Stimulated activated CD8-positive, alpha-beta memory T cell treated with anti-CD3 and anti-CD28 coated beads, Interleukin-15, amount 100 ng/mL, for 4 hours (primary cell): Measurements from ENCODE around the gene TMED8.
"Not testable (repeated sequence)": the region's sequence is repeated elsewhere in the genome, so short reads cannot be mapped to it uniquely, and the experiment has no call there.

ENCODE experiments used
- DNase-seq, 2 donors: peaks; one replicate each; pipeline ENCODE4 v3.0.0-alpha.2; 2020; ENCODE audit warnings: low read depth in 2 of 2

The TMED8 gene

DNA sequence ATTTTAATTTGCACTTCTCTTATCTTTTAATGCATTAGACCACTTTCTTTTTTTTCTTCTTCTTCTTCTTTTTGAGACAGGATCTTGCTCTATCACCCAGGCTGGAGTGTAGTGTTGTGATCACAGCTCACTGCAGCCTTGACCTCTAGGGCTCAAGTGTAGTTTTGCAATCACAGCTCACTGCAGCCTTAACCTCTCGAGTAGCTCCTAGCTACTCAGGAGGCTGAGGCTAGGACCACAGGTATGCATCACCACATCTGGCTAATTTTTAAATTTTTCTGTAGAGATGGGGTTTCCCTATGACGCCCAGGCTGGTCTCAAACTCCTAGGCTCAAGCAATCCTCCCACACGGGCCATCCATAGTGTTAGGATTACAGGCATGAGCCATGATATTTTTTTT lies 12.7 kb downstream of the TMED8 start:
- no peak for DNase-seq

DNA sequence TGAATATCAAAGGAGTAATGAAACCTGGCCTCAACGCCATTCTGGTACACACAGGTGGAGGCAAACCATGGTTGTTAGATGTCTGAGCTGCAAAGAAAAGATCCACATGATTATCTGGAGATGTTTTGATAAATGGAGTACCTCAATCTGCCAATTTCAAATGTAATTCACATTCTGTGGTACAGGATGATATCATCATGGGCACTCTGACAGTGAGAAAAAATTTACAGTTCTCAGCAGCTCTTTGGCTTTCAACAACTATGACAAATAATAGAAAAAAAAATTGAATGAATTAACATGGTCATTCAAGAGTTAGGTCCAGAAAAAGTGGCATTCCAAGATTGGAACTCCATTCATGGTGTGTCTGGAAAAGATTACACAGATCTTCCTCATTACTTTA lies 17.3 kb downstream of the TMED8 start:
- DNase-seq: no peak

DNA sequence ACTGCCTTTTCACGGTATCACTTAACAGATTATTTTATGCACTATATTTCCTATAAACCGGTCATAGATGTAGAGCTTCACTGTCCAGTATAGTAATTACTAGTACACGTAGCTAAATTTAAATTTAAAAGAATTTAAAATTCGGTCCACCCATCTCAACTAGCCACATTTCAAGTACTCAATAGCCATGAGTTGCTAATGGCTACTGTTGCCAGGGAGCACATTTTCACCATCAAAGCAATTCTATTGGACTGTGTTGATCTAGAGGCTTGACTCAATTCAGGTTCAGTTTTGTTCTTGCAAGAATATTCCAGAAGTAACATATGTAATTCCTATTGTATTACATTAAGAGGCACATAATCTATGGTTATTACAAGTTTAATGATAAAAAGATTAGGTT lies 20.0 kb downstream of the TMED8 start:
- no peak for DNase-seq

DNA sequence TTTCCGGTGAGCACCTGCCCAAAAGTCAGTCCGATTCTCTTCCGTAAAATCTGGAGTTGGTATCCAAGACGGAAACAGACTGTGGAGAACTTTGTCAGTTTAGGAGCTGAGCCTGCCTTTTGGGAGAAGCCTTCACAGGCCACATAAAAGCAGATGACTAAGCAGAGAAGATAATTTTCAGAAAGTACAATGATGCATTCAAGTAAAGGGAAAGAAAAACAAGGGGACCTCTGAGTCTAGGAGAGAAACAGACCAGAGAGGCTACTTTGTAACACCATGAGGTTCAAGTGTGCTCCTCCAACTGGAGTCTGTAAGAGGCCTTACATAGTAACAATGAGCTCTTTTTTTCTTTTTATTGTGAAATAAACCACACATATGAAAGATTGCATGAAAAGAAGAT lies 21.1 kb downstream of the TMED8 start:
- no peak for DNase-seq

DNA sequence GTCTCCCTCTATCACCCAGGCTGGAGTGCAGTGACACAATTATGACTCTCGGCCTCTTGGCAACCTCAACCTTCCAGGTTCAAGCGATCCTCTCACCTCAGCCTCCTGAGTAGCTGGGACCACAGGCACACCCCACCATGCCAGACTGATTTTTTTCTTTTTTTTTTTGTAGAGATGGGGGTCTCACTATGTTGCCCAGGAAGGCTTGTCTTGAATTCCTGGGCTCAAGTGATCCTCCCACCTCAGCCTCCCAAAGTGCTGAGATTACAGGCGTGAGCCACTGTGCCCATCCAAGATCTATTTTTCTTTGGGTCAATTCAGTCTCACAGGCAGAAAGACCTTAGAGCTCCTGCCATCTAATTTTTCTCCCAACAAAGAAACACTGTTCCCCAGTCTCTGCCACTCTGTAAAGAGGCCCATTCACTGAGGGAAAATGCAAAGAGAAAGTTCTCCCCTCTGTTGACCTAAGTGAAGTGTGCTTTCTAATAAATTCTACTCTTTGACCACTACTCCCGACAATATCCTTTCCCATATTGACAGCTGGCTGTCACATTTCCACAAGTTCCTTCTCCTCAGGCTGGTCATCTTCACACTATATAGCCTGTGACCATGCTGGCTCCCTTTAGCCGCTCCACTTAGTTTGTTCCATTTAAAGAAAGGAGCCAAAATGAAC lies 23.3 kb downstream of the TMED8 start:
- DNase-seq: no peak

DNA sequence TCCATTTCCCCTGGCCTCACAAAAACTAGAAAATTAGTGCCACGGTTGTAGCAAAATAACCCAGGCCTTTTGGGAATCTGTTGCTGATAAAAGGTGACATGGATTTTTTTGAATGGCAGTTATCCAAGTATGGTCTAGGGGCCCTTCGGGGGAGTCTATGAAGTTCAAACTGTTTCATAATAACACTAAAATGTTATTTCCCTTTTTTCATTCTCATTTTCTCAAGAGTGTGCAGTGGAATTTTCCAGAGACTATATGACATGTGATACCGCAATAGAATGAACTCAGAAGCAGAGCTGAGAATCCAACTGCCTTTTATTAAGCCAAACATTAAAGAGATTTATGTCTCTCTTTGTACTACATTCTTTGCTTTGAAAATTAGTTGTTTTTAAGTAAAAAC lies 29.1 kb downstream of the TMED8 start:
- no peak for DNase-seq

DNA sequence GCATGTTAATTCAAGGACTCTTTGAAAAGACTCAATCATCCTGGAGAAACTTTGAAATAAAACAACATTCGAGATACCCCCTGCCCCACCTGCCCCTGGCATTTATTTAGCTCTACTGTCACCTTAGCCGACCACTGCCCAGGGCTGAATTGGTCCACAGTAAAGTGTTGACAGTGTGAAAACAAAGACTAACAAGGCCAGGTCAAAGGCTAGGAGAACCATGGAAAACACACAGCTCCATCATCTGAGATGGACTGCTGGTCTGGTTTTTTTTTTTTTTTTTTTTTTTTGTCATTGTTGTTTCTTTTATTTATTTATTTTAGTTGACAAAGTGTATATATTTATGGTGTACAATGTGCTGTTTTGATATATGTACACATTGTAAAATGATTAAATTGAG lies 30.4 kb downstream of the TMED8 start:
- no peak for DNase-seq

DNA sequence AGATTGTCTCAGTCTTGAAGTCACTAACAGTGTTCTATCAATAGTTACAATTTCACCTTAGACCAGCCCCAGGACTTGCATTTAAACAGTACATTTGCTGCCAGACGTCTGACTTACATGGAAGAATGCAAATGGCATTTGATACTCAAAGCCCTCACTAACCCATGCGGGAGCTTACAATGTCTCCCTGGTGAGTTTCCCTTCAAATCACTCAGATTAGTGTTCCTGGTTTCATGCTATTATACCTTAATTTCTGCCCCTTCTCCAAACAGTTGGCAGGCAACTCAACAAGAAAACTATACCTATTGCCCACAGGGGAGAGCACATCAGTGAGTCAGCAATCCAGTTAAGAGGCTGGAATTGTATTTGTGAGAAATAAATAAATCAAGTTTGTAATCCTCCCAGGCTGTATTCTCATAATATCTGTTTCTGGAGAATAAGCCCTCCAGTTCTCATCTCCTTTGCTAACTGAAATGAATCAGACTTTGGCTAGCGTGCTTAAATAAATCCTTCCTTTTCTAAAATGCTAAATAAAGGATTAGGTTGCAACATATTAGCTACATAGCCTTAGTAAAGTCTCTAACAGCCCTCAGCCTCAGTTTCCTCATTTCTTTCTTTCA lies 32.4 kb downstream of the TMED8 start:
- DNase-seq: no peak

DNA sequence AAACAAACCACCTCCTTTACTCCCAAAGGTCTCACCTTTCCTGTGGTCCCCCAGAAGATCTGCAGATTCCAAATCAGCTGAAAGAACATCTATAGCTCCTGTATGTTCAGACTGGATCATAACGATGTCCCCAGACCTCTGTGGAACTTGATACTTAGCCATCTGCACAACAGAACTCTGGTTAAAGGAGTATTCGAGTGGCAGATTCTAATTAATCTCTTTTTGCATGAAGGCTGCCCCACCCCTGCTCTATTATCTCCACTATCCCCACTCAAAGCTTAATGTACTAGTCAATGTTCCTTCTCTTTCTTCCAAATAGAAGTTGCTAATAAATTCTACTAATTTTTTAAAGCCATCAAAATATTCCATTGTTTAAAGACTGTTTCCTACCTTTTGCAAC lies 33.2 kb downstream of the TMED8 start:
- no peak for DNase-seq

DNA sequence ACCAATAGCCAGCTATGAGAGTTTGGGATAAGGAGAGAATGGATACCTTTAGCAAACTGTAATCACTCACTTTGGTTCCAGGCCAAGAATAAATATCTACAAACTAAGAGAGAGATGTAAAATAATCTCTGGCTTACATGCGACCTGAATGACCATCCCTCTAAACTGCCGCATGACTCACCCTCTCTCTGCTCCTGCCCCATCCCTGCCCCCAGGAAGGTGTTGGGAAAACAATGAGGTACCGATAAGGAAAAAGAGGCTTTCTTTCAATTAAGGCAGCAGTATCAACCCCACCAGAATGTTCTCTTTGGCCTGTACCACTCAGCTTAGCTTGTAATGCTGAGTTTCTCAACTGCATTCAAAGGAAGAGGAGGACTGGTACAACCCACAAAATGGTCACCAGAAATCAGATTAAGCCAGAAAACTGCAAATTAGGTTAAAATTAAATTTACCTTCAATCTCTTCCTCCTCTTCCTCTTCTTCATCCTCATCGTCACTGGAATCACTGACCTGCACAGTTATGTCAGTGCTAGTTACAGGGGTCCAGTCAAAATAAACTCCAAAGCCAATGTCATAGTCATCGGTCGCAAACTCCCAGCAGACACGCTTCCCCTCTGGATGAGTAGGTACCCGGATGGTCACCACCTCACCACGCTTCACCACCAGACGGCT lies 34.0 kb downstream of the TMED8 start:
- DNase-seq: no peak

DNA sequence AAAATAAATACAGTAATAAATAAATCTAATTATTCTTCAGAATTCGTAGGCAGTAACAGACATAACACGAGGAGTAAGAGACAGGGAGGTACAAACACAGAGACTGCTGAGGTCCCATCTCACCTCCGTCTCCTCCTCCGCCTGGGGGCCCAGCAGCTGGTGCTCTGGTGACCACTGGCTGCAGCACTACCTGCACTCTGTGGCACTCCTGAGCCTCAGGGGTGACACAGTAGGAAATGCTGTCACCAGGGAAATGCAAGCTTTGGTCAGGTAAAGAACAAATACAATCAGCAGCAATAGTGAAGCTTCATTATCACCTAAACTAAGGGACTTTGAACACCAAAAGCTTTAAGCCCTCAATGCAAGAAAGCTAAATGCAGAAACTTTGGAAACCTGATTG lies 36.5 kb downstream of the TMED8 start:
- no peak for DNase-seq

DNA sequence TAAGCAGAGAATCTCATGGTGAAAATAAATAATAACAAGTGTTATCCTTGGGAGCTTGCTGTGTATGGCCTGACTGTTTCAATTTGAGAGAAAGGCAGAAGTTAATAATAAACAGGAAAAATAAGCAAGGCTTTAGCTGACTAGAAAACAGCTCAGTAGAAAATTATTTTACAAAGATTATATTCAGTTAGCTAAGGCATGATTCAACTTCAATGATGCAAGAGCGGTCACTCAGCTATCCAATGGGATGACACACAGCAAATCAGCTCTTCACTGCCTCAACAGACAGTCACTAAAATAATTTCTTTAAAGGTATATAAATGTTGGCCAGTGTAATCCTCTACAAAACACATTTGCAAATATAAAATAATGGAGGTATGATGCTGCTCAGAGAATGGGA lies 37.5 kb downstream of the TMED8 start:
- DNase-seq: no peak

DNA sequence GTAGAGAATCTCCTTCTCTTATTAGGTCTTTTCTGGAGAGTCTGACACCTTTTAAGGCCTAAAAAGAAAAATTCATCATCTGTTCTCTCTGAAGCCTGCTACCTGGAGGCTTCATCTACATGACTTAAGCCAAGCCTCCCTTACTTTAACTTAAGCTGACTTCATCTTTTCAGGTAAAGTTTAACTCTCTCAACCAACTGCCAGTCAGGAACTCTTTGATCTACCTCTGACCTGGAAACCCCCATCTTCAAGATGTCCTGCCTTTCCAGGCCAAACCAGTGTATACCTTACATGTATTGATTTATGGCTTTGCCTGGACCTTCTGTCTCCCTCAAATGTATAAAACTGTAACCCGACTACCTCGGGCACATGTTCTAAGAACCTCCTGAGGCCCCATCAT lies 38.6 kb downstream of the TMED8 start:
- DNase-seq: no peak

DNA sequence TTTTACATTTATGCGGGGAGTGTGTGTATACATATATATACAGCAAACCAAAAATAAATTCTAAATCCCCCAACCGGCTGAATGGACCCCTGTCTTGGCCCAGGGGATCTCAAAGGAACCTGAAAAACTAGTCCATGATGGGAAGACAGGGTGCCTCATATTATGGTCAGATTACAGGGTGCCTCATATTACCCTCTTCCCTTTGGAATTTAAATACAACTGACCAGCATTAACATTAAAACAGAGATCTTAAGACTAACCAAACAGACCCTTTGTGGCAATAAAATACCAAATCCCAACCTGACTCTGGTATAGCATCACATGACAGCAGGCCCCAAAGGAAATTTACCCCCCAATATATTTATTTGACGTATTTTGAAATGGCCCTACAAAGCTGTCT lies 39.0 kb downstream of the TMED8 start:
- no peak for DNase-seq

DNA sequence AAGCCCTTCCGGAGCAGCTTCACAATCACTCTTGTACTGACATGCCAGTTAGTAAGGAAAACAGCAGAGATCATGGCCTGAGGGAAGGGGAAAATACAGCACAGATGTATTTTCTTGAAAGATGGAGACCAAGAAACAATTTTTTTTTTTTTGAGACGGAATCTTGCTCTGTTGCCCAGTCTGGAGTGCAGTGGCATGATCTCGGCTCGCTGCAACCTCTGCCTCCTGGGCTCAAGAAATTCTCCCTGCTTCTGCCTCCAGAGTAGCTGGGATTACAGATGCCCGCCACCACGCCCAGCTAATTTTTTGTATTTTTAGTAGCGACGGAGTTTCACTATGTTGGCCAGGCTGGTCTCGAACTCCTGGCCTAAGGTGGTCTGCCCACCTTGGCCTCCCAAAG lies 39.6 kb downstream of the TMED8 start:
- DNase-seq: not testable (repeated sequence)

DNA sequence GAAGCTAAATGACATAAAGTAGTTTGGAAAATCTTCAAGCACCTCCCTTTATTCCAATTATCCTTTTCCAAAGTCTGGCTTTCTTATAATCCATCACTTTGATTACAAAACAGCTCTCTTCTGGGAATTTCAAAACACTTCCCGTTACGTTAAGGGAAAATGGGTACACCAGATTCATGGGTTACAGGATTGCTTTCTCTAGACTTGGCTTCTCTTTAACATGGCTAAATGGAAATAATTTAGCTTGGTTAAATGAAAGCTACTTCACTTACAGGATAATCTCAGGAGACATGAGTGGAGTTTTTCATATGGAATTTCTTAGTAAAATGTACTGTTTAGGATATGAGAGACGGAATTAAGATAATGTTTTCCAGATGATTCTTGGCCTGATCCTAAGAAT lies 41.3 kb downstream of the TMED8 start:
- no peak for DNase-seq

DNA sequence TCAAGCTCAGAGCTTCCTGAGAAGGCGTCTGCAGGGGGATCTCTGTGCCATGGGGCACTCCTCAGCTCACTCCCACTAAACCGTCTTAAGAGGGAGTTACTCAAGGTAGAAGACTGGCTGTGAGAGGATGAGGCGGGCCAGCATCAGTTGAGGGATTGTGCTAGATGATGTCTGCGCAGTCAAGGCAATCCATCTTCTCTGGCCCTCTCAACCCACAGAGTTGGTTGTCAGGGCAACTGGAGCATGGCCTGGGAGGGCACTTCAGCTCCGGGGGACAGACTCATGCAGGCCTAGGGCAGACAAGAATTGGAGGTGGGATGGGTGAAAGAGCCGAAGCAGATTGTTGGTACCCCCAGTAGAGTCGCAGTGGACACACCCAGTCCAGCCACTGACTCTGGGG lies 47.0 kb downstream of the TMED8 start:
- no peak for DNase-seq

DNA sequence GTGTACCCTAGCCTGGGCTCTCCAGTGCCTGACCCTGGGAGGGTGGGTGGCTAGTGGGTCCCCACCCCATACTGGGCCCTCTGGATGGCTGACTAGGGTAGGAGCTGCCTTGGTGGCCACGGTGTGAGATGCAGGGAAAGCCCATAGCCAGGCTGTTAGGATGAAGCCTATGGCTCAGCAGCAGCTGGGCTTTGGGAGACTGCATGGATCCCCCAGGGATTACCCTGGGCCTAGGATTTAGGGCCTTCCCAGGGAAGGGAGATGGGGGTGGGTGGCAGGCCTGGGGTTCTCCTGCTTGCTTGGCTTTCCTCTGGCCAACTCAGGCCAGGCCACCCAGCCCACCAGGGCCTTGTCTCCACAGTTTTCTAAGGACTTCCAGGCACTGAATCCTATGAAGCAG lies 49.8 kb downstream of the TMED8 start:
- DNase-seq: no peak

DNA sequence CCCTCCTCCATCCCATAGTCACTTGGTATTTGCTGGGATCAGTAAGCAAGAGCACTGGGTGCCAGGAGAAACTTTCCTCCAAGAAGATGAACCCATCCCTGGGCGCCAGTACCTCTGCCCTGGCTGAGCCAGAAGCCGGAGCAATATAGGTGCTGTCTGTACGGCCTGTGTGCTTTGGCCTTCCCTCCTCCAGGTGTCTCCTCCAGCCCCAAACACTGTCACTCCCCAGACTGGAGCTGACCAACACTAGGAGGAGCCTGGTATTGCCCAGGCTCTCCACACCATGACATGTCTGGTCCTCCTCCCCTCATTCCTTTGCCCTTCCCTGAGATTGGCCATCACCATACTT lies 51.2 kb downstream of the TMED8 start:
- DNase-seq: no peak

DNA sequence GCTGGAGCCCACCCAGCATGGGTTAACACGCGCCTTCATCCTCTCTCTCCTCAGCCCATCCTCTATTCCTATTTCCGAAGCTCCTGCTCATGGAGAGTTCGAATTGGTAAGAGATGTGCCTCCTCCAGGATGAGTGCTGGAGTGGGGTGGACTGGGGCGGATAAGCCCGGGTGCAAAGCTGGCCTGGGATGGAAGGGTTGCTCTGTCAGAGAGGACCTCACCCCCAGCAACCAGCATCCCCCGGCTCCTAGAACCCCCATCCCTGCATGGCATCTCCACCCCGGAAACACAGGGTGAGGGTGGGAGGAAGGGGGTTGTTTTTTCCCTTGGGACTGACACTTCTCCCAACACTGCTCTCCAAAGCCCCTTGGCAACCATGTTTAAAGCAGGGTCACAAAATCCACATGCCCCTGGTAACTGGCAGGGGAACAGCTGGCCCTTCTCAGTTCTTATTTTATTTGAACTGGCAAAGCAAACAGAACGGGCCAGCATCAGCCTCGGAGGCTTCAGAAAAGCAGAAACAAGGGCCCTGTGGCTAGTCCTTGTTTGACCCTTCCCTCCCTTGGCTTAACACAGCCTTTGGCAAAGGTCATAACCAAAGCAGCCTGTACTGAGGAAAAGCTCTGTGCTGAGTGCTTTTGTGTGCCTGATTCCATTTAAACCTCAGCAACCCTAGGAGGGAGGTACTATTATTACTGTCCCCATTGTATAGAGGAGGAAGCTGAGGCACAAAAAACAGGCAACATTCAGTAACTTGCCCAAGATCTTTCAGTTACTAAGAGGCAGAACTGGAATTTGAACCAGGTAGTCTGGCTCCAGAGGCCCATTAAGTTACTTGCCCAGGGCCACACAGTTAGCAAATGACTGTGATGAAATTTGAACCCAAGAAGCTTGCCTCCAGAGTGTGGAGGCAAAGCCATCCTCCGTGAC lies 51.8 kb downstream of the TMED8 start:
- DNase-seq: no peak

DNA sequence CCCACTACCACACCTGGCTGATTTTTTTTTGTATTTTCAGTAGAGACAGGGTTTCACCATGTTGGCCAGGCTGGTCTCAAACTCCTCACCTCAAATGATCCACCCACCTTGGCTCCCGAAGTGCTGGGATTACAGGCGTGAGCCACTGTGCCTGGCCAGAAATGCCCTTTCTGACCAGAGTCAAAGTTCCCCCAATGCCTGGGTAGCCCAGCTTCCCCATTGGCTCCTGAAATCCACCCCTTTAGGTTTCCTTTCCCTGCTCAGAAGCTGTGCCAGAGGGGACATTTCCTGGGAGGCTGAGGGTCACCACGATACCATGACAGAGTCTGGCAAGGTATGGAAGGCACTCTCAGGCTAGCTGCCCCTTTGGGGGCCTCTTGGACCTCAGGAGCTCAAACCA lies 52.6 kb downstream of the TMED8 start:
- DNase-seq: no peak

DNA sequence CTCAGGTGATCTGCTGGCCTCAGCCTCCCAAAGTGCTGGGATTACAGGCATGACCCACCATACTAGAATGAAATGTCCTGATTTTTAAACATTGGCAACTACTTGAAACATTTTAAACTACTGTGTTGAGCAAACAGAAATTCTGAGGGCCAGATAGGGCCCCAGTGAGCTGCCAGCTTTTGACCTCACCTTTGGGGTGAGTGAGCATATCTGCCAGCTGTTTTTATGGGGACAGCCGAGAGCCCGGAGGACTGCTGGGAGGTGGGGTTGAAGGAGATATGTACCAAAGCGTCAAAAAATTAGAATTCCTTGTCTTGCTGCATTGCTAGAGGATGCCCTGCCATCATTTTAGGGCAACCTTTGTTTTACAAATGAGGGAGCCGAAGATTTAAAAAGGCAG lies 53.3 kb downstream of the TMED8 start:
- DNase-seq: no peak

DNA sequence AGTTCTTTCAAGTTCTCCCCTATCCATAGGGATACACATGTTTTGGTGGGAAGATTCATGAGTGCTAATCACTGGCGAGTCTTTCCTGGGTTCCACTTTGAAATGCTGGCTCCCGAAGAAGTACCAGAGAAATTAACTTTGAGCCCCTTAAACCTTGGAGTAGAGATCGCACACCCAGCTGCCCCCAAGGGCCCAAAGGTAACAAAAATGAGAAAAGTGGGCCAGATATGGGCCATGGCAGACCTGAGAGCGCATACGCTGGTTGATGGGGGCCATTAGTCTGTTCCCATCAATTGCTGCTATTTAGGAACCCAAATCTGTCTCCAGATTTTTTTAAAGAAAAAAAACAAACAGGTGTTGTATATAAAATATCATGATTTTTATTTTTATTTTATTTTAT lies 53.9 kb downstream of the TMED8 start:
- DNase-seq: no peak
